Effector CD8-positive, alpha-beta T cell (primary cell): Measurements from ENCODE around the gene HNRNPDL.
"Not testable (repeated sequence)": the region's sequence is repeated elsewhere in the genome, so short reads cannot be mapped to it uniquely, and the experiment has no call there.

Experiments used
- DNase-seq: peaks from one replicate; lab custom pipeline; 2025; lab: John Stamatoyannopoulos, UW

Gene HNRNPDL

GRCh38 chr4:82386312-82386711 lies 44.0 kb downstream of the HNRNPDL start:
- not testable (repeated sequence) for DNase-seq

GRCh38 chr4:82382751-82383150 lies 47.5 kb downstream of the HNRNPDL start:
- no peak for DNase-seq

GRCh38 chr4:82381661-82382296 lies 48.5 kb downstream of the HNRNPDL start:
- DNase-seq = no peak

- no peak for DNase-seq
Measured at GRCh38 chr4:82381235-82381634, 49.0 kb downstream of the HNRNPDL start.

- DNase-seq = no peak
Measured at GRCh38 chr4:82380831-82381230, 49.4 kb downstream of the HNRNPDL start.

GRCh38 chr4:82380344-82380743 lies 49.9 kb downstream of the HNRNPDL start:
- DNase-seq = no peak

GRCh38 chr4:82376109-82376508 lies 54.2 kb downstream of the HNRNPDL start:
- DNase-seq = no peak

- peak; percentile 88 for DNase-seq
Measured at GRCh38 chr4:82373816-82374625, 56.2 kb downstream of the HNRNPDL start, which contains the start of gene HNRNPD. HNRNPD (minus strand) TSS chr4:82373991; CDS start chr4:82373678, 313 bp downstream.

GRCh38 chr4:82373486-82373815 lies 56.8 kb downstream of the HNRNPDL start:
- no peak for DNase-seq
